GM12878 (cell line): ENCODE results near the gene LGALS4. TPM values are rescaled to one million over a fixed set of nuclear protein-coding genes. Genes with fewer than 3 reads are reported as not detected.

Experiments used
- ATAC-seq: fragments of 200-7000 bp; cut with Tn5 transposase; 3 replicates; pipeline ENCODE4 v1.9.1; 2020; ENCODE audit warnings: mild to moderate bottlenecking, moderate library complexity
- BruUV-seq: library from RNA; stranded (reverse); fragments of 400-500 nt; replicated peaks from 2 replicates; lab custom pipeline; 2021; lab: Mats Ljungman, UMichigan
- CTCF ChIA-PET: fragments of 300-600 bp; sonication (Branson Sonifier 250); formaldehyde crosslinking; extraction: SDS; loops from one replicate; lab custom pipeline; 2021; ENCODE audit warnings: inconsistent platforms; lab: Yijun Ruan, JAX
- POLR2A ChIA-PET: fragments of 350-600 bp; formaldehyde crosslinking; extraction: SDS; loops from one replicate; lab custom pipeline; 2021; ENCODE audit warnings: inconsistent platforms; lab: Charles Lee
- RAD21 ChIA-PET: fragments of 300-600 bp; sonication (Branson Sonifier 250); formaldehyde crosslinking; loops from one replicate; lab custom pipeline; 2023; ENCODE audit warnings: antibody characterized with exemption; ENCODE audit not compliant: unreplicated experiment; lab: Charles Lee
- SMC1A ChIA-PET: fragments of 300-600 bp; sonication (Branson Sonifier 250); formaldehyde crosslinking; loops from one replicate; lab custom pipeline; 2023; ENCODE audit not compliant: unreplicated experiment, uncharacterized antibody; lab: Charles Lee
- DNase-seq: peaks from one replicate; pipeline ENCODE4 v3.0.0-alpha.2; 2011; ENCODE audit warnings: low read depth, low spot score
- FAIRE-seq: peaks from 3 replicates; lab custom pipeline; 2011; peaks lifted over from hg19 to GRCh38; lab: Jason Lieb, UNC
- H2AFZ ChIP-seq: 2 replicates; pipeline ENCODE4 v1.6.0; 2011; ENCODE audit warnings: low read depth, low read length, control low read depth; ENCODE audit not compliant: control insufficient read depth
- H3K27ac ChIP-seq: 2 replicates; pipeline ENCODE4 v1.5.1; 2011; ENCODE audit warnings: control low read depth; ENCODE audit not compliant: control insufficient read depth, insufficient read depth
- H3K27me3 ChIP-seq, 2 experiments: replicated peaks in 1 of 2; 2 replicates each; pipeline versions ENCODE4 v1.6.0 to v1.6.1; 2011; ENCODE audit warnings: low read length in 1 of 2; ENCODE audit not compliant: control insufficient read depth in 2 of 2, insufficient read depth in 2 of 2
- H3K36me3 ChIP-seq, 2 experiments: 2 replicates each; pipeline ENCODE4 v1.5.1; 2011; ENCODE audit warnings: low read length in 1 of 2; ENCODE audit not compliant: control insufficient read depth in 2 of 2, insufficient read depth in 2 of 2
- H3K4me1 ChIP-seq: 2 replicates; pipeline ENCODE4 v1.6.1; 2011; ENCODE audit warnings: mild to moderate bottlenecking, low read length, moderate library complexity, mixed read lengths; ENCODE audit not compliant: control insufficient read depth, insufficient read depth
- H3K4me2 ChIP-seq: 2 replicates; pipeline ENCODE4 v1.6.0; 2011; ENCODE audit warnings: control low read depth; ENCODE audit not compliant: control insufficient read depth, insufficient read depth
- H3K4me3 ChIP-seq: fragments of 200-600 bp; sonication (generic); 2 replicates; pipeline ENCODE4 v1.5.1; 2016
- H3K79me2 ChIP-seq: 2 replicates; pipeline ENCODE4 v1.6.0; 2011; ENCODE audit warnings: low read length; ENCODE audit not compliant: control insufficient read depth, insufficient read depth
- H3K9ac ChIP-seq: 2 replicates; pipeline ENCODE4 v1.8.0; 2011; ENCODE audit warnings: low read length, control low read depth, mixed read lengths; ENCODE audit not compliant: control insufficient read depth, insufficient read depth
- H3K9me3 ChIP-seq: replicated peaks from 3 replicates; pipeline ENCODE4 v1.5.1; 2011; ENCODE audit warnings: mild to moderate bottlenecking, low read length; ENCODE audit not compliant: control insufficient read depth, insufficient read depth
- H4K20me1 ChIP-seq: 2 replicates; pipeline ENCODE4 v1.6.0; 2011; ENCODE audit not compliant: control insufficient read depth, insufficient read depth
- ATF7 ChIP-seq: fragments of 450-650 bp; IDR thresholded peaks from 2 replicates; pipeline ENCODE4 v1.6.1; 2016; ENCODE audit warnings: low read depth, mild to moderate bottlenecking
- BACH1 ChIP-seq: fragments of 450-650 bp; IDR thresholded peaks from 2 replicates; pipeline ENCODE4 v1.6.1; 2017; ENCODE audit warnings: mild to moderate bottlenecking, borderline replicate concordance
- CREM ChIP-seq: IDR thresholded peaks from 2 replicates; pipeline ENCODE4 v1.6.1; 2014; ENCODE audit warnings: antibody characterized with exemption, low read depth
- CTCF ChIP-seq, 3 experiments: IDR thresholded peaks in 2 of 3; conservative IDR thresholded peaks in 1 of 3; 2 replicates each; pipeline ENCODE4 v1.5.1; 2011; ENCODE audit warnings: low read depth in 3 of 3, low read length in 3 of 3, mild to moderate bottlenecking in 3 of 3, control low read depth in 2 of 3, moderate library complexity in 2 of 3, inconsistent platforms in 1 of 3, mixed read lengths in 1 of 3; ENCODE audit not compliant: control insufficient read depth in 2 of 3, insufficient read depth in 1 of 3; ENCODE audit errors: extremely low read depth in 1 of 3
- IRF3 ChIP-seq: fragments of 450-650 bp; IDR thresholded peaks from 2 replicates; pipeline ENCODE4 v1.6.1; 2014; ENCODE audit warnings: mild to moderate bottlenecking
- LARP7 ChIP-seq: fragments of 450-650 bp; IDR thresholded peaks from 2 replicates; pipeline ENCODE4 v1.6.1; 2017; ENCODE audit warnings: mild to moderate bottlenecking
- MTA3 ChIP-seq: IDR thresholded peaks from 2 replicates; pipeline ENCODE4 v1.6.1; 2012; ENCODE audit warnings: low read length, inconsistent platforms, borderline replicate concordance
- NBN ChIP-seq: fragments of 450-650 bp; IDR thresholded peaks from 2 replicates; pipeline ENCODE4 v1.6.1; 2016
- POLR2AphosphoS5 ChIP-seq: IDR thresholded peaks from 2 replicates; pipeline ENCODE4 v1.6.1; 2011; ENCODE audit warnings: mild to moderate bottlenecking, low read length, inconsistent platforms
- POU2F2 ChIP-seq: IDR thresholded peaks from 3 replicates; pipeline ENCODE4 v1.6.1; 2011; ENCODE audit warnings: low read depth, mild to moderate bottlenecking, low read length, borderline replicate concordance
- RAD51 ChIP-seq: fragments of 450-650 bp; IDR thresholded peaks from 2 replicates; pipeline ENCODE4 v1.6.1; 2016; ENCODE audit warnings: moderate library complexity, mild to moderate bottlenecking, inconsistent platforms
- WRNIP1 ChIP-seq: IDR thresholded peaks from 2 replicates; pipeline ENCODE4 v1.6.1; 2011; ENCODE audit warnings: low read depth, low read length, improper control_type of control experiment, borderline replicate concordance
- ZBTB40 ChIP-seq: fragments of 450-650 bp; IDR thresholded peaks from 2 replicates; pipeline ENCODE4 v1.6.1; 2016; ENCODE audit warnings: mild to moderate bottlenecking, moderate library complexity, borderline replicate concordance
- WGBS: methylation state at CpG from one replicate; pipeline ENCODE4 v1.1.6; 2016; ENCODE audit warnings: low lambda C conversion rate; ENCODE audit not compliant: insufficient replicate concordance, insufficient coverage; ENCODE audit errors: missing lambda C conversion rate; 5-methylcytosine and 5-hydroxymethylcytosine counted together
- in situ Hi-C: fragments of 300-500 bp; cut with MboI; formaldehyde crosslinking; loops from 9 replicates; pipeline ENCODE4 v1.14.3; 2018; ENCODE audit warnings: mixed read lengths
- intact Hi-C: fragments of 100-400 bp; cut with micrococcal nuclease; formaldehyde crosslinking; loops from one replicate; pipeline ENCODE4 v1.14.2; 2022; ENCODE audit not compliant: unreplicated experiment
- polyA plus RNA-seq, 11 experiments: library from polyadenylated mRNA; depleted of rRNA in 4 of 11; unstranded in 6 of 11; stranded (reverse) in 5 of 11; fragments of >200 nt; fragmentation: Nextera tagmentation in 4 of 11; fragmentation: Illumina TruSeq in 1 of 11; extraction: Ambion mirVana in 4 of 11; extraction: Trizol in 1 of 11; gene quantifications; 1 replicate in 1 of 11; 2 replicates in 10 of 11; pipeline versions ENCODE4 v1.2.1 to v1.2.3, GENCODE V29; 2011 to 2016; ENCODE audit warnings: inconsistent platforms in 2 of 11, missing spikeins in 2 of 11, low read depth in 1 of 11
- total RNA-seq, 4 experiments: library from RNA; depleted of rRNA in 3 of 4; stranded (reverse); fragments of >200 nt in 3 of 4; fragmentation: Illumina TruSeq in 1 of 4; extraction: Trizol in 1 of 4; gene quantifications; 2 replicates each; pipeline versions ENCODE4 v1.2.1 to v1.2.3, GENCODE V29; 2013 to 2021
- TF ChIP-seq, protein P1 (sequence below): IDR thresholded peaks from 2 replicates; pipeline ENCODE4 v1.6.1; 2012; ENCODE audit warnings: low read depth, low read length, improper control_type of control experiment

Gene LGALS4
- total and polyA plus RNA-seq, 10 of the 15 experiments (the other 5 are each of a cell fraction or from before 2014, with no cell fraction given) = 0.13 to 2.1 (median 0.26) TPM; not detected in 4

GRCh38 chr19:38848299-38849146 is 35.8 kb upstream of the LGALS4 start:
- ChIA-PET CTCF (interaction anchor here (0.8 to 4.1 kb wide), 13 partner anchors 14 to 82 kb away, joined by 3 to 20 read pairs (median 4); partner anchors contain the start of genes ECH1, MRPS12, RINL and SARS2), SMC1A (interaction anchor here (0.9 to 2.6 kb wide), 8 partner anchors 15 to 942 kb away, joined by 3 to 18 read pairs (median 4); partner anchors contain the start of genes ECH1 and WDR87), POLR2A (interaction anchor here (0.5 to 3.8 kb wide), 22 partner anchors 9 to 437 kb away, joined by 3 to 43 read pairs (median 5); partner anchors contain the start of genes ECH1, EIF3K, FBXO17 and MAP4K1), RAD21 (interaction anchor here (0.9 to 2.8 kb wide), 13 partner anchors 9 to 305 kb away, joined by 3 to 20 read pairs (median 4); partner anchors contain the start of genes ACTN4, ECH1, EIF3K and RINL)
- Histone ChIP-seq H3K4me2 (peak overlapping the region; percentile 85), H3K79me2 (peaks cover 53% of the 10 kb centered on the region), H3K4me1 (peaks cover 18% of the 10 kb centered on the region), H4K20me1 (peaks cover 9% of the 10 kb centered on the region), H3K9ac (peak overlapping the region; percentile 98), H3K36me3 (peaks cover 24 to 32% of the 10 kb centered on the region in 2 experiments), H3K27me3 (no peaks in the 10 kb centered on the region), H2AFZ (no peak overlapping the region), H3K9me3 (no peaks in the 10 kb centered on the region), H3K27ac (peak overlapping the region; percentile 96), H3K4me3 (peak overlapping the region; percentile 79)
- BruUV-seq = TSS peak; percentile 66
- intact Hi-C loops (no loop called here), in situ Hi-C loops (no loop called here)
- ATAC-seq (no peak), DNase-seq (no peak), FAIRE-seq (peak; percentile 7)
- 1% methylated on average over 22 of the region's 22 CpGs for WGBS
- TF ChIP-seq IRF3 (no peak), MTA3 (peak; percentile 77; the same call in 1 of the 2 replicates), ZBTB40 (0 out of 2 replicates have a peak, but pooled peaks have one; percentile 26), POU2F2 (0 out of 3 replicates have a peak, but pooled peaks have one; percentile 10), CREM (0 out of 2 replicates have a peak, but pooled peaks have one; percentile 14), LARP7 (peak; percentile 69; the same call in 1 of the 2 replicates), ATF7 (no peak), RAD51 (0 out of 2 replicates have a peak, but pooled peaks have one; percentile 13), POLR2AphosphoS5 (peak; percentile 7; the same call in 1 of the 2 replicates), NBN (no peak), WRNIP1 (peak; percentile 16; the same call in 1 of the 2 replicates), CTCF (IDR thresholded peaks at IDR 0.05 in 2 of 3, conservative IDR thresholded peaks at IDR 0.05 in 1 of 3; ENCODE audit: control insufficient read depth in 2 of 3, extremely low read depth in 1 of 3, insufficient read depth in 1 of 3, low read depth in 3 of 3, low read length in 3 of 3) (no peak), BACH1 (peak; percentile 11; the same call in 1 of the 2 replicates)
- TF ChIP-seq, protein P1, sequence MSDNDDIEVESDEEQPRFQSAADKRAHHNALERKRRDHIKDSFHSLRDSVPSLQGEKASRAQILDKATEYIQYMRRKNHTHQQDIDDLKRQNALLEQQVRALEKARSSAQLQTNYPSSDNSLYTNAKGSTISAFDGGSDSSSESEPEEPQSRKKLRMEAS = no peak
